CD4-positive, alpha-beta T cell treated with Interleukin-17A for 4 hours (primary cell): ENCODE data around the gene IFT57.

Source experiments
- DNase-seq: peaks from one replicate; pipeline ENCODE4 v3.0.0-alpha.2; 2020; ENCODE audit warnings: mixed read lengths

The IFT57 gene

GRCh38 chr3:108215871-108216270 is 6.4 kb downstream of the IFT57 start:
- no peak for DNase-seq

- DNase-seq, result no peak
Observed at GRCh38 chr3:108209579-108209978, 12.6 kb downstream of the IFT57 start.

- DNase-seq, result no peak
Observed at GRCh38 chr3:108208831-108209230, 13.4 kb downstream of the IFT57 start.

- DNase-seq, result no peak
Observed at GRCh38 chr3:108202834-108203233, 19.4 kb downstream of the IFT57 start.

- DNase-seq, result no peak
Observed at GRCh38 chr3:108202080-108202479, 20.1 kb downstream of the IFT57 start.

- DNase-seq, result no peak
Observed at GRCh38 chr3:108201258-108201657, 21.0 kb downstream of the IFT57 start.

- DNase-seq, result no peak
Observed at GRCh38 chr3:108200578-108200977, 21.6 kb downstream of the IFT57 start.

GRCh38 chr3:108200024-108200423 is 22.2 kb downstream of the IFT57 start:
- DNase-seq, result no peak

- no peak for DNase-seq
Observed at GRCh38 chr3:108191394-108191793, 30.8 kb downstream of the IFT57 start.

GRCh38 chr3:108190346-108190745 is 31.9 kb downstream of the IFT57 start:
- no peak for DNase-seq

GRCh38 chr3:108189440-108189839 is 32.8 kb downstream of the IFT57 start:
- DNase-seq, result no peak

- no peak for DNase-seq
Observed at GRCh38 chr3:108185536-108185935, 36.7 kb downstream of the IFT57 start.

- DNase-seq, result no peak
Observed at GRCh38 chr3:108184824-108185223, 37.4 kb downstream of the IFT57 start.

- DNase-seq, result no peak
Observed at GRCh38 chr3:108183971-108184370, 38.3 kb downstream of the IFT57 start.

- DNase-seq, result no peak
Observed at GRCh38 chr3:108183181-108183580, 39.0 kb downstream of the IFT57 start.

GRCh38 chr3:108182339-108182738 is 39.9 kb downstream of the IFT57 start:
- no peak for DNase-seq

- no peak for DNase-seq
Observed at GRCh38 chr3:108181172-108181571, 41.1 kb downstream of the IFT57 start.

- no peak for DNase-seq
Observed at GRCh38 chr3:108180194-108180593, 42.0 kb downstream of the IFT57 start.

- no peak for DNase-seq
Observed at GRCh38 chr3:108178676-108179075, 43.5 kb downstream of the IFT57 start.

- DNase-seq, result no peak
Observed at GRCh38 chr3:108177536-108177935, 44.7 kb downstream of the IFT57 start.

GRCh38 chr3:108175352-108175751 is 46.9 kb downstream of the IFT57 start:
- DNase-seq, result no peak

- no peak for DNase-seq
Observed at GRCh38 chr3:108171106-108171505, 51.1 kb downstream of the IFT57 start.

GRCh38 chr3:108164391-108164790 is 57.8 kb downstream of the IFT57 start:
- no peak for DNase-seq

- DNase-seq, result no peak
Observed at GRCh38 chr3:108159865-108160264, 62.4 kb downstream of the IFT57 start.

- no peak for DNase-seq
Observed at GRCh38 chr3:108159105-108159504, 63.1 kb downstream of the IFT57 start.

- DNase-seq, result no peak
Observed at GRCh38 chr3:108158251-108158650, 64.0 kb downstream of the IFT57 start.
